Large intestine (tissue), 3 donors: Measurements from ENCODE around the gene PARD3. TPM values are rescaled to one million over a fixed set of nuclear protein-coding genes. Genes with fewer than 3 reads are reported as not detected.
"Not testable (repeated sequence)": the region's sequence is repeated elsewhere in the genome, so short reads cannot be mapped to it uniquely, and the experiment has no call there.

ENCODE experiments used
- DNase-seq, 2 donors: peaks; one replicate each; pipeline versions ENCODE4 v3.0.0 to v3.0.0-alpha.2; 2013
- H3K27ac ChIP-seq: one replicate; pipeline ENCODE4 v1.5.1; 2013; ENCODE audit warnings: low read length
- H3K27me3 ChIP-seq: 2 replicates; pipeline ENCODE4 v1.6.1; 2013; ENCODE audit warnings: low read length; ENCODE audit not compliant: control insufficient read depth, insufficient read depth
- H3K36me3 ChIP-seq: 2 replicates; pipeline ENCODE4 v1.6.1; 2013; ENCODE audit warnings: low read length; ENCODE audit not compliant: control insufficient read depth, insufficient read depth
- H3K4me1 ChIP-seq: one replicate; pipeline ENCODE4 v1.6.1; 2013; ENCODE audit warnings: low read length; ENCODE audit not compliant: control insufficient read depth, insufficient read depth
- H3K4me3 ChIP-seq: one replicate; pipeline ENCODE4 v1.5.1; 2013; ENCODE audit warnings: low read length
- H3K9me3 ChIP-seq: one replicate; pipeline ENCODE4 v1.6.1; 2013; ENCODE audit warnings: mild to moderate bottlenecking, low read depth, low read length, moderate library complexity; ENCODE audit not compliant: control insufficient read depth
- WGBS: methylation state at CpG from one replicate; pipeline ENCODE4 v1.1.5; 2013; ENCODE audit warnings: low lambda C conversion rate; ENCODE audit not compliant: insufficient coverage; 5-methylcytosine and 5-hydroxymethylcytosine counted together
- polyA plus RNA-seq: library from polyadenylated mRNA; unstranded; fragments of 120-200 nt; gene quantifications from one replicate; pipeline ENCODE4 v1.2.1, GENCODE V29; 2013

PARD3 gene
- polyA plus RNA-seq, 1 donor = 25.5 TPM

DNA sequence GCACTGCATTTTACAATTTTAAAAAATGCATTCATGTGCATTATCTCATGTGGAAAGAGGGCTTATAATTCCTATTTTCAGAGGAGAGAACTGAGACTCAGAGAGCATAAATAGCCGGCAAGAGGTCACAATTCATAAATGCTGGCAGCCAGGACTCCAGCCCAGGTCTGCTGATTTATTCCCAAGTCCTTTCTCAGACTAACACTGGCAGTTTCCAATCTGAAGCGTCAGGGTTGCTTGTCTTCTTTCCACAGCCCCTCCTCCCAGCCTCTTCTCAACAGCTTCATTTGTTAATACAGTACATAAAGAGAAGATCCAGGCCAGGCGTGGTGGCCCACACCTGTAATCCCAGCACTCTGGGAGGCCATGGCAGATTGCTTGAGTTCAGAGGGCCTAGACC, 108.9 kb downstream of the PARD3 start:
- Histone ChIP-seq H3K4me3 (no peak overlapping the region), H3K27ac (no peak overlapping the region), H3K9me3 (no peaks in the 10 kb centered on the region), H3K27me3 (no peaks in the 10 kb centered on the region), H3K36me3 (no peaks in the 10 kb centered on the region), H3K4me1 (peaks cover 2% of the 10 kb centered on the region)
- no peak for DNase-seq
- no CpG with 5 or more reads among the region's 3 CpGs for WGBS

DNA sequence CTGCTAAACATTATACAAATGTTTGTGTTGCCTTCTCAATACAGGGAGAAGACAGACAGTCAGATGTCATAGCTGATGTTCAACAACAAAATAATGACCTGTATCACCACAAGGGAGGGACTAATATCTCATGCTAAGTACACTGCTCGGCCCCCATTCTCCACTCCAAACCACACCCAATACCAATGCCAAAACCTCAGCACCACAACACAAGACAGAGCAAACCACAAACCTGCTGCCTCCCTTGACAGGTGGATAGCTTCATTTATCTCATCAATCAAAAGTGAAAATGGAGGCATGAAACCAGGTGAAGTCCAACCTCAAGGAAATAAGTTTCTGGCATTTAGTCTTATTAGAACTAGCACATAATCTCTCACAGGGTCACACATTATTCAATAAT, 109.5 kb downstream of the PARD3 start:
- H3K36me3 ChIP-seq = no peaks in the 10 kb centered on the region
- no peak overlapping the region for H3K27ac ChIP-seq
- H3K4me3 ChIP-seq = no peak overlapping the region
- DNase-seq = no peak
- WGBS = no CpG with 5 or more reads among the region's 1 CpG
- H3K4me1 ChIP-seq = peaks cover 5% of the 10 kb centered on the region
- no peaks in the 10 kb centered on the region for H3K9me3 ChIP-seq
- H3K27me3 ChIP-seq = no peaks in the 10 kb centered on the region

DNA sequence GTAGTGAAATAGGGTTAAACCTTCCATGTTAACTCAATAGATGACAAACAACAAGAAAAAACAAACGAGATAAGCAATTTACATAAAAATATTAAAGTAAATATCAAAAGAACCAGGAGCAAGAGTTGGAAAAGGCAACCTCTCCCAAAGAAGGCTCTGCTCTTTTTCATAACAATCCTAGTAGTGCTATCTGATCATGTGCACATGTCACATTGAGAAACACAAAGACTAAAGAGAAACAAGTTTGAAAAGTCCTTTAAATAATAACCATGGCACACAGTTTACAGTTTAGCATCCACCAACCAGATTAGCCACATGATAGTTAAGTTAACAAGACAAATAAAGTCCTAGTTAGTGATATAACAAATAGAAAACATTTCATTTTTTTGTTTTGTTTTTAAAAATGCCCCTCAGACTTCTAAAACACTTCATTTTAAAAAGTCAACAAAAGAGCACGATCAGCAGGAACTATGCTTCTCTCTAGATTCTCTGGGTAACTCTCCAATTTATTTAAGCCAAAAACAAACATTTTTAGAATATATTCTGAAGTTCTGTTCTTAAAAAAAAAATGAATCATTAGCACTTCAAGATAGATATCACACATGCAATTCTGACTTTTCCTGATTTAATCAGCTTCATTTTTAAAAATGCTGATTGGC, 110.4 kb downstream of the PARD3 start:
- Histone ChIP-seq H3K27ac (peak overlapping the region; percentile 7), H3K27me3 (no peaks in the 10 kb centered on the region), H3K36me3 (no peaks in the 10 kb centered on the region), H3K9me3 (no peaks in the 10 kb centered on the region), H3K4me1 (peaks cover 5% of the 10 kb centered on the region), H3K4me3 (no peak overlapping the region)
- peak in 1 of 2 donors; percentile 24 for DNase-seq
- 40% methylated on average over 1 of the region's 2 CpGs for WGBS

DNA sequence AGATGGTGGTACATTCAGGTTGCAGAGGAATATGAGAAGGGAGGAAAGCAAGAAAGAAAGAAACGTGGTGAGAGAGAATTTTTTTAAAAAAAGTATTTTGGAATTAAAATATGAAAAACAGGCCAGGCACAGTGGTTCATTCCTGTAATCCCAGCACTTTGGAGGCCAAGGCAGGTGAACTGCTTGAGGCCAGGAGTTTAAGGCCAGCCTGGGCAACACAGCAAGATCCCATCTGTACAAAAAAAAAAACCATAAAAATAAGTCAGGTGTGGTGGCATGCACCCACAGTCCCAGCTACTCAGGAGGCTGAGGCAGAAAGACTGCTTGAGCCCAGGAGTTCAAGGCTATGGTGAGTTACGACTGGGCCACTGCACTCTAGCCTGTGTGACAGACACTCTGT, 112.1 kb downstream of the PARD3 start:
- no peak overlapping the region for H3K4me3 ChIP-seq
- DNase-seq = no peak
- H3K9me3 ChIP-seq = no peaks in the 10 kb centered on the region
- WGBS = 100% methylated on average over 1 of the region's 2 CpGs
- no peaks in the 10 kb centered on the region for H3K27me3 ChIP-seq
- no peaks in the 10 kb centered on the region for H3K36me3 ChIP-seq
- H3K4me1 ChIP-seq = peaks cover 8% of the 10 kb centered on the region
- no peak overlapping the region for H3K27ac ChIP-seq

DNA sequence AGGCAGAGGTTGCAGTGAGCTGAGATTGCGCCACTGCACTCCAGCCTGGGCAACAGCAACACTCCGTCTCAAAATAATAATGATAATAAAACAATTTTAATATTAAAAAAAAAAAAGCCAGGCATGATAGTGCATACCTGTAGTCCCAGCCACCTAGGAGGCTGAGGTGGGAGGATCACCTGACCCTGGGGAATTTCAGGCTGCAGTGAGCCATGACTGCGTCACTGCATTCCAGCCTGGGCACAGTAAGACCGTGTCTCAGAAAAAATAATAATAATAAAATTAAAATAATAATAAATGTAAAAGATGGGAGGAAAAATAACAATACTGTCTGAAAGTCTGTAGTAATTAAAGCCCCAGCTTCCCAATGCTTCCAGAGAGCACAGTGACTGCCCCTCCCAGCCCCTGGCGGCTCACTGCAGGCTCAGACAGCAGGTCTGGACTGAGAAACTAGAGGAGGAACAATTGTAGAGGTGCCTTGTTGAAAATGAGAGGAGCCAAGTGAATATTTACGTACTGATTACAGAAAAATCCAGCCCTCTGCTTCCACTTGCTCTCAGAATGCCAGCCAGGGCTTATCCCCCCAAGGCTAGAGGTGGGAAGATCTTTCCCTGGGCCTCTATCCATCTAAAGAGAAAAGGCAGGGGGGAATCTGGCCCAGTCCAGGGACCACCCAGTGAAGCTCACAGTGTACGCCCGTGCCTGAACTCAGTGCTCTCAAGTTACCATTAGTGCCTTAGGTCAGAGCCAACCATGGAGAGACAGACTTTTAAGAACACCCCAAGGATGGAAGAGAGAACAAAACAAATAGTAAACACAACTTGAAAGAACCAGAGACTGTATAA, 112.8 kb downstream of the PARD3 start:
- Histone ChIP-seq H3K4me1 (peaks cover 8% of the 10 kb centered on the region), H3K27ac (no peak overlapping the region)
- 90% methylated on average over 2 of the region's 8 CpGs for WGBS

DNA sequence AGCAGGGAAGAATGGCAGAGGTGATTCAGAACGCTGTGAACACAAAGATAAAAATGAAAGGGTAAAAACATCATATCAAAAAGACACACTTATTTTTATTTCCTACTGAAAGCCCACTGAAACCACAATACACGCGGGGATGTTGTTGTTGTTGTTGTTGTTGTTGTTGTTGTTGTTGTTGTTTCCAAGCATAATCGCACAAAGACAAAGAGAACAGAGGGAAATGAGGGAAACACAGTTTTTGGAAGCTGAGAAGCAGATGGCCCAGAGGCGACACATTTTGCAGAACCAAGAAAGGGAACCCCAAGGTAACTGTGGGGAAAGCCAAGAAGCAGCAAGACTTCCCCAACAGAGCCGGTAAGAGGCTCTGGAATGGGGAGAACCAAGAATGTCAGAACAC, 113.9 kb downstream of the PARD3 start:
- H3K27me3 ChIP-seq = no peaks in the 10 kb centered on the region
- no CpG with 5 or more reads among the region's 6 CpGs for WGBS
- no peaks in the 10 kb centered on the region for H3K36me3 ChIP-seq
- H3K4me3 ChIP-seq = no peak overlapping the region
- H3K4me1 ChIP-seq = peaks cover 8% of the 10 kb centered on the region
- H3K9me3 ChIP-seq = no peaks in the 10 kb centered on the region
- no peak for DNase-seq
- H3K27ac ChIP-seq = peak overlapping the region; percentile 10

More for the DNA sequence above, 112.8 kb downstream of the PARD3 start:
- H3K36me3 ChIP-seq = no peaks in the 10 kb centered on the region
- H3K4me3 ChIP-seq = no peak overlapping the region
- no peaks in the 10 kb centered on the region for H3K27me3 ChIP-seq
- no peaks in the 10 kb centered on the region for H3K9me3 ChIP-seq
- DNase-seq = no peak

DNA sequence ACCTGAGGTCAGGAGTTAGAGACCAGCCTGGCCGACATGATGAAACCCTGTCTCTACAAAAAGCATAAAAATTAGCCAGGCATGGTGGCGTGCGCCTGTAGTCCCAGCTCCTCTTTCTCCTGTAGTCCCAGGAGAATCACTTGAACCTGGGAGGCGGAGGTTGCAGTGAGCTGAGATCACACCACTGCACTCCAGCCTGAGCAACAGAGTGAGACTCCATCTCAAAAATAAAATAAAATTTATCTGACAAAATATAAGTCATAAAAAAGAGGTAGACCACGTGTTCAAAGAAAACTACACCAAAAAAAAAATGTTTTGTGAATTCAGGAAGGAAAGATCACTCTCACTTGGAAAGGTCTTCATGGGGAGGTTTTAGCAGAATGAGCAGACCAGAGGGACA, 114.3 kb downstream of the PARD3 start:
- H3K4me3 ChIP-seq, H3K4me1 ChIP-seq, H3K36me3 ChIP-seq, H3K9me3 ChIP-seq, DNase-seq, H3K27me3 ChIP-seq: not testable (repeated sequence)
- WGBS = 82% methylated on average over 1 of the region's 5 CpGs
- H3K27ac ChIP-seq = peak overlapping the region; percentile 34

DNA sequence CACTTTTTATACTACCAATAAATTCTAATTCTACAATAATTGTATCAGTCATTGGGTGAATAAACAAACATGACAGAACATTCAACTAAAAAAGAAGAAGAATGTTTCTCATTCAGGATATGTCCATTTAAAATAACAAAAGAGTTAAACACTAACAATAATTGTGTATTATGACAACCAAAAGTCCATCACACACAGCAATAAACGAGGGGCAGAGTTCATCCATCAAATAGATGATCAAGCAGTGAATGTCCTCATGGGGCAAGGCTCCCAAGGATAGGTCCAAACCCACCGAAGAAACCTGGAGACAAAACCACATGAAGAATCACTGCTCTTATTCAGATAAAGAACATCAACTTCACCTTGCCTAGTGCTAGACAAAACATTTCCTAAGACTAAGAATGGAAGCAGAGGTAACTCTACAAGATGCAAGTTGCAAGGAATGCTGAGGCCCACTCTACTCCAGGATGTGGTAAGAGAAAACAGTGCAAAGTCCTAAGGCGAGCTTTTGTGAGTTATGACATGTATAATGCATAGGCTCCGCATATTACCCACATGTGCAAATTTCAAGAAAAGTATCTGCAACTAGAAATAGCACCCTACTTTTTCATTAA, 115.1 kb downstream of the PARD3 start:
- Histone ChIP-seq H3K27me3 (no peaks in the 10 kb centered on the region), H3K9me3 (no peaks in the 10 kb centered on the region), H3K36me3 (no peaks in the 10 kb centered on the region), H3K27ac (peak overlapping the region; percentile 34), H3K4me3 (no peak overlapping the region), H3K4me1 (peaks cover 8% of the 10 kb centered on the region)
- peak; percentile 69 to 85 for DNase-seq
- WGBS = no CpG with 5 or more reads among the region's 4 CpGs

DNA sequence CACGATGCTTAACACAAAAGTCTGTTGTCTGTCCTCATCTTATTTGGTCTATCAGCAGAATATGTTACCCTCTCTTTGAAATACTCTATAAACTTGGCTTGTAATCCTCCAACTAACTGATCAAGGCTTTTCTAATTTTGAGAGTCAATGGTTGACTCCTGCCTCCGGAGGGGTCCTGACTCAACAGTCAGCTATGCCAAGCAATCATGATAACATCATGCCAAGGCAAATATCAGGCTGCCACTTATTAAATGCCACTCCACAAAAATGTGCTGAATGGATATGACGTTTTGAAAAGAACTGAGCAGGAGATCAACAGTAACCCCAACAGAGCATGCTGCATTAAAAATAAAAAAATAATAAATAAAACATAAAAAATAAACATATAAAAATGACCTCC, 116.1 kb downstream of the PARD3 start:
- H3K9me3 ChIP-seq = no peaks in the 10 kb centered on the region
- H3K27me3 ChIP-seq = no peaks in the 10 kb centered on the region
- DNase-seq = no peak
- peaks cover 3% of the 10 kb centered on the region for H3K36me3 ChIP-seq
- H3K27ac ChIP-seq = no peak overlapping the region
- no peak overlapping the region for H3K4me3 ChIP-seq
- H3K4me1 ChIP-seq = peaks cover 8% of the 10 kb centered on the region
- 80% methylated on average over 1 of the region's 3 CpGs for WGBS

DNA sequence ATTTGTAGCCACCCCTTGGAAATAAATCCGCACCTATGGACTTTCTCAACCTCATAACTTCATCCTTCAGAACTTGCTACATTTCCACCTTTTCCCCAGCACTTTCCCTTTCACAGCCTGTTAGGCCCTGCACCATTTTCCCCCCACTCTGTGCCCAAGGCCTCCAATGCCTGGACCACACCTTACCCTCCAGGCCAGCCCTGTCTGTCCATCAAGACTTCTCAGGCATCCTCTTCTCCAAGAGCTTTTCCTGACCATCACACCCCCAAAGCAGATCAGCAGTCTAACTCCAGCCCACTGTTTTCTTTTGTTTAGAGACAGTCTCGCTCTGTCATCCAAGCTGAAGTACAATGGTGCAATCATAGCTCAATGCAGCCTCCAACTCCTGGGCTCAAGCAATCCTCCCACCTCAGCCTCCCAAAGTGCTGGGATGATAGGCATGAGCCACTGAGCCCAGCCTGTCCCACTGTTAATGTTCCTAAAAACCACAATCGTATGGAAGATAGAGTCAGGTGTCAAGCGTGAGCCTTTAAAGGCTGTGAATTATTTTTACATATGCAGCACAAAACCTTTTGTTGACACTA, 116.8 kb downstream of the PARD3 start:
- DNase-seq = no peak
- Histone ChIP-seq H3K4me1 (peaks cover 8% of the 10 kb centered on the region), H3K27ac (no peak overlapping the region), H3K27me3 (no peaks in the 10 kb centered on the region), H3K4me3 (no peak overlapping the region), H3K9me3 (no peaks in the 10 kb centered on the region), H3K36me3 (peaks cover 3% of the 10 kb centered on the region)
- WGBS = no CpG with 5 or more reads among the region's 4 CpGs
